GM21723 (cell line): ENCODE data around the gene FGFBP2.

Experiments used
- ATAC-seq: cut with Tn5 transposase; IDR thresholded peaks from one replicate; pipeline ENCODE4 v1.9.1; 2021; ENCODE audit warnings: mild to moderate bottlenecking, moderate library complexity; ENCODE audit not compliant: unreplicated experiment

Gene FGFBP2, protein sequence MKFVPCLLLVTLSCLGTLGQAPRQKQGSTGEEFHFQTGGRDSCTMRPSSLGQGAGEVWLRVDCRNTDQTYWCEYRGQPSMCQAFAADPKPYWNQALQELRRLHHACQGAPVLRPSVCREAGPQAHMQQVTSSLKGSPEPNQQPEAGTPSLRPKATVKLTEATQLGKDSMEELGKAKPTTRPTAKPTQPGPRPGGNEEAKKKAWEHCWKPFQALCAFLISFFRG

DNA sequence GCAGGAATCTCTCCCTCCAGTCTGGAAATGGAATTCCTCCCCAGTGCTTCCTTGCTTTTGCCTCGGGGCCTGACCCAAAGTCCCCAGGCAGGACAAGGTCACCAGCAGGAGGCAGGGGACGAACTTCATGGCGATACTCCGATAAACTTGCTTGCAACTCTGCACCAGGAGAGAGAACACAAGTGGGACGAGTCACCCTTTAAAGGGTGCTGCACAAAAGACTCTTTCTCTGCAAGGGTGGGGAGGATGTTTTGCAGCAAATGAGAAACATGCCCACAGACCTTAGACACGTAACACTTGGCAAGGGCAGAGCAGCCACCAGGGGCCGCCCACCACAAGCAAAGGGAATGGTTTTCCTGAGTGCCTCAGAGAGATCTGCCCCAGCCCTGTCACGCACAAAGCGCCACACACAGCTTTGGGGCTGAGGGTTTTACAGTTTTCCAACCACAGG is at the start of gene FGFBP2:
Gene FGFBP2 (minus strand): TSS at position 175 of the 451 bp plus-strand sequence. CDS start 46 bp downstream, at position 129.
- peak; percentile 64 for ATAC-seq

DNA sequence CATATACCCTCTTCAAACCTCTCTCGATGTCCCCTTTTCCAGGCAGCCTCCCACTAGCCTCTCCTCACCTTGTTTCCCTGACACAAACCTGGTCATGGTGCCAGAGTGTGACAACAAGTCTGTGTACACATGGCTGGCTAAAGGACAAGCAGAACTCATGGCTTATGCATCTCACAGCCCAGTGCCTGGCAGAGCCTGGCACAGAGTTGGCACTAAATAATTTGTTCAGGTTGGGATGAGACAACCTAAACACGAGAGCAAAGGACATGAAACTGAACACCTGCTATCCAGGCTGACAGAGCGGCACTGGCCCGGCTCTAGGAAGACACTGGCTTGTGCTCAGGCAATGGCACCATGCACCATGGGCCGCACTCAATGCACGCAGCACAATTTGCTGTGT is 48.2 kb upstream of the FGFBP2 start:
- no peak for ATAC-seq

GRCh38 chr4:16009153-16009552 is 46.2 kb upstream of the FGFBP2 start:
- ATAC-seq: no peak

GRCh38 chr4:16007471-16008095 is 44.6 kb upstream of the FGFBP2 start:
- ATAC-seq: no peak

GRCh38 chr4:16006771-16007446 is 43.9 kb upstream of the FGFBP2 start:
- ATAC-seq: no peak

GRCh38 chr4:16005676-16006075 is 42.7 kb upstream of the FGFBP2 start:
- no peak for ATAC-seq

GRCh38 chr4:16001484-16001858 is 38.5 kb upstream of the FGFBP2 start:
- ATAC-seq: peak; percentile 96

DNA sequence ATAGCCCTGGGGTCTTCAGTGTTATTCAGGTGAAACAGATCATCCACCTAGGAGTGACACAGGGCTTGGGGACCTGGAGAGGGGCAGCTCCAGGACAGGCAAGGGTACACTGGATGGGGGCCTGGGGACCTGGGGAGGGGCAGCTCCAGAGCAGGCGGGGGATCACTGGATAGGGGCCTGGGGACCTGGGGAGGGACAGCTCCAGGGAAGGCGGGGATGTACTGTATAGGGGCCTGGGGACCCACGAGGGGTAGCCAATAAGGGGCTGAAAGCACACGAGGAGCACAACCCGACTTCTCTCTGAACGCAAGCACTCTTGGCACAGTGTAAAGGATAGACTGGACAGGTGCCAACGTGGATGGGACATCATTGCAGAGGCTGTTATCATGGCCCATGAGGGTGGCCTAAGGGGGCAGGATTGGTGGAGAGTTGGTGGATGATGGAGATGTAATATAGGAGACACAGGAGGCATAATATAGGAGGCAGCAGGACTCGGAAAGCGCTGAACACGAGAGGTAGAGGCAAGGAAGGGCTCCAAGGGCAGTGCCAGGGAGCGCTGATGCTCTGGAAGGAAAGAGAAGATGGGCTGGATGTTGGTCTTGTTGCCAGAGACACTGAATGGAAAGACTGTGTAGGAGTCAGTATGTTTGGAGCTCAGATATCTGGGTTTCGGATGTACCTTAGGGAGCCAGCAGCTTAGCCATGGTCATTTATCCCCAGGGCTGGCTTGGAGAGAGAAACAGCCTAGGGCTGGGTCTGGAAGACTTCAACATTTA is 37.9 kb upstream of the FGFBP2 start:
- ATAC-seq: peak; percentile 8

- ATAC-seq: no peak
Observed at GRCh38 chr4:15996773-15997172, 33.8 kb upstream of the FGFBP2 start.

DNA sequence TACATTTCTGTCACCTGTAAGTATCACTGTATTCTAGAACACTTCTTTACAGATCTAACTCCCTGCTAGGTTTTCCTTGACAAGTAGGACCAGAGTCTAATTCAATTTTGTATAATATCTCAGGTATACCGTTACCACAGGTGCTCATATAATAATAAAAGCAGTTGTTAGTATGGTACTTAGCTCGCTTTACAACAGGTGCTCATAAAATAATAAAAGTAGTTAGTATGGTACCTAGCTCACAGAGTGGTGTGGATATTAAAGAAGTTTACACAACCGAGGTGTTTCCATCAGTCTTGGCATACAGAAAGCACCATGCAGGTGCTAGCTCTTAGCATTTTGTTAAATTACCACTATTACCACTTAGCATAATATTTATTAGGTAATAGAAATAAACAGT is 32.9 kb upstream of the FGFBP2 start:
- ATAC-seq: no peak

DNA sequence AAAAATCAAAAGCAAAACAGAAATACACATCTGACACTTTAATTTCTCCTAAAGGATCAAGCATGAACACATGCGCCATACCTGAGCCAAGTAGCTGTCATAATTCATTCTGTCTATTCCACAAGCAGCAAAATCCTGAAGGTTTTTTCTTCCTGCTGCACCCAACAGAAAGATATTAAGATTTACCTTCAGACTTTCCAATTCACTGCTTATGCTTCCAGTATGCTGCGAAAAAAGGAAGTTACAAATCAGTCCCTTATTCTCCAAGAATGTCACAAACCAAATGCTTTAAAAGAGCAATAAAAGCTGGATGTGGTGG is 29.2 kb upstream of the FGFBP2 start:
- no peak for ATAC-seq

DNA sequence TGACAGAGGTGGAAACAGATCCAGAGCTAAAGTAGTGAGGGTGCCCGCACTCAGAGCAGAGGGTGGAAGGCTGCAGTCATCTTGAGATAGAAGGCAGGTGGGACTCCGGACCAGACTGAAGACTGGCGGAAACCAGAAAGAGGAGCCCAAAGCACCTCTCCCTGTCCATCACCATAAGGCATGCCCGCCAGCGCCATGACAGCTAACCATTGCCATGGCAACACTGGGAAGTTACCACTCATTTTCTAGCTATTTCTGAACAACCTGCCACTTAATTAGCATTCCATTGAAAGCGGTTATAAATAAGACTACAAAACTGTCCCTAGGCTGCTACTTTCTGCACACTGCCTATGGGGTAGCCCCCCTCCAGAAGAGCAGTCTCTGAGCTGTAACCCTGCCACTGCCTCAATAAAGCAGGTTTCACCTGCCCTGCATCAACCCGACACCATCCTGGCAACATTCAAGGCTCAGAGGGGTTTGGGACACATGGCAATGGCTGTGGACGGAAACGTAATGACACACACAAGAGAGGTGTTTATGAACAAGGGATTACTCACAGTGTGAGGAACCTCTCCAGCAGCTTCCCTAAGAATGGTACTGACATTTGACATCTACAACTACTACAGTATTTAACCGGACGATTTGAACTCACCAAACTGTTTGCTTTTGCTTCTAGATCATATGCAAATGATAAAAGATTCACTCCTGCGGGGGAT is 27.8 kb upstream of the FGFBP2 start:
- no peak for ATAC-seq

- ATAC-seq: no peak
Observed at GRCh38 chr4:15989424-15989823, 26.4 kb upstream of the FGFBP2 start.

DNA sequence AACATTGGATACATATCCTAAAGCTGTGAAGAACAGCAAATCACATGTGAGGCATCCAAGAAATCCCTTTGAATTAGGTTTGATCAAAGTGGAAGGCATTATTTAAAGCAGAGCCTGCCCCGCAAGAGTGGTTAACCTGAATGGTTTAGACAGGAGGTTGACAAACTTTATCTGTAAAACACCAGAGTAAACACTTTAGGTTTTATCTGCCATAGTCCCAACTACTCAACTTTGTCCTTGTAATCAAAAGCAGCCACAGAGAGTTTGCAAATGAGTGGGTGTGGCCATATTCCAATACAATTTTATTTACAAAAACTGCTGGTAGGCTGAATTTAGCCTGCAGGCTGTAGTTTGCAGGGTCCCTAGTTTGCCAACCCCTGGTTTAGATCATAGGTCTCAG is 25.2 kb upstream of the FGFBP2 start:
- ATAC-seq: no peak

DNA sequence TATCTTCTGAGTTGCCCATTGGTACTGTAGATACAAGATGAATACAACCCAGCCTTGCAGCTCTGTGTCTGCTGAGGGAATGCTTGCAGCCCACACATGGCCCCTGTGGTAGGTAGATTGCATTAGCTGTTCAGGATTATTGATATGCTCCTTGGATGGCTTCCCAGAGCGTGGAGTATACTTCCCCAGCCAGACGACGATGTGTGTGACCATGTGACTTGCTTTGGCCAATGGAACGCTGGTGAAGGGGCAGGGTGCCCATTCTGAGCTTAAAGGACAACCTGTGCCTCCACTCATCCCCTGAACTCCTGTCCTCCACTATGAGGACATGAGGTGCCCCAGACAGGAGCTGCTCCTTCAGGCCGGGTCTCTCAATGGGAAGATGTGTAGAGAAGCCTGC is 23.9 kb upstream of the FGFBP2 start:
- no peak for ATAC-seq

DNA sequence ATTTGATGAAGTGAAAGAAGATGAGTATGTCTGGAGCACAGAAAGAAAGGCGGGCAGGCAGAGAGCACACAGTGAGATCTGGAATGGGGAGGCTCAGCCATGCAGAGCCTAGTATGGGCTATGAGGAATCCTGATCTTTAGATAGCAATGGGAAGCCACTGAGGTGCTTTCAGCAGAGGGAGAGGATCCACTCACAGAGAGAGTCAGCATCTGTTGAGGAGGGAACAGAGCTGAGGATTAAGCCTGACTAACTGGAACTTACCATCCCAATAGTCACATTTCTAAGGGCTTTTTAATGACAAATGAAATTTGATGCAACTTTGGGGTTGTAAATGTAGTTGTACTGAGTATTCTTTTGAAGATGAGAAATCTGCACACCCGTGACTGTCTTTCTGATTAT is 20.6 kb upstream of the FGFBP2 start:
- no peak for ATAC-seq

DNA sequence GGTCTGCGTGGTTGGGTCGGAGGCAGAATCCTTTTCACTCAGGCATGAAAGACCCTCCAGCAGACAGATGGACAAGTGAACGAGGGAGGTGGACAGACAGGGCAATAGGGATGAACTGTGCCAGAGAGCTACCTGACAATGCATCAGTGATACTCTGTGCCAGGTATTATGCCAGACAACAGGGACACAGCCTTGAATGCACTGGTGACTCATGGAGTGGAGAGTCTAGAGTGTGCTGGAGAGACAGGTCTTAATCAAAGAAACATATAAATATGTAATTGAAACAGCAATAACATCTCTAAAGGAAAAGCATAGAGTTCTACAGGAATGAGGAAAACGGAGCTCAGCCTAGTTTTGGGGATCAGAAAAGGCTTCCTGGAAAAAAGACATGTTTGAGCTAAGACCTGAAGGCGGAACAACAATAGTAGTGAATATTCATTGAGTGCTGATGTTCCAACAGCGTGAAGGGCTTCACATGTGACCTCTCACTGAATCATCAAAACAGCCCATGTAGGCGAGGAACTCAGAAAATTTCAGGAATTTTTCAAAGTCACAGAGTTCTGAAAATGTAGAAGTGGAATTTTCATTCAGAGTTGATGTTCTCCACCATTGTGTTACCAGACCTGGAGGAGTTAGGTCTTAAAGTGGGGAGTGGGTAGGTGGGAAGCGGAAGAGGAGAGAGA is 20.0 kb upstream of the FGFBP2 start:
- ATAC-seq: no peak

GRCh38 chr4:15976456-15977447 is 13.8 kb upstream of the FGFBP2 start:
- ATAC-seq: no peak

DNA sequence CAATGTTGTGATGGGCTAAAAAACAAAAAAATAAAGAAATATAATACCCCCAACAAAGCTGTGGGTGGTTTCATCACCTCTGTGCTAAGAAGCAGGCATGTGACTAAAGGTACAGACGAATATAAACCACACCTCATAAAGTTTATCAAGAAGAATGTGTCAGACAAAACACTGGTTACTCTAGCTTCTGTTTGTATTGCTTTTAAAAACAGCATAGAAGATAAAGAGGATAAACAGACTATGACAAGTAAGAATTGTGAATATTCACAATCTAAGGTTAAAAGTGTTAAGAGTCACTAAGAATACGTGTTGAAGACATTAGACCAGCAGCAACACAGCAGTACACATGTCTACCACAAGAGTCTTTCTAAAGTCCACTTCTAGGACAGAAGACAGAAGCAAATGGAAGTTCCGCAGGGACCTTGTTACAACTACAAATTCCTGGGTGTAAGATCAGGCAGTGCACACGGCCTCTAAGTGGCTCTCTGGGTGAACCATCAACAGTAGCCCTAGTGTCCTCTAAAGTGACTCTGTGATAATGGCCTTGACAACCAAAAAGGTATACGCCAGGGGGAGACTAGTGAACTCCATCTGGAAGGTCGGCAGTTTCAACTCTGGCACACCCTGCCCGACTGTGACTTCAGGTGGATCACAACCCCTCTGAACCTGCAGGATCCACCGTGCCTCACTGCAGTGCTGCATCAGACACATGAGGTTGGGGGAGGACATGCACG is 8.3 kb upstream of the FGFBP2 start:
- no peak for ATAC-seq
